Mesendoderm (in vitro differentiated cells): ENCODE data around the gene TDP2.
"Not testable (repeated sequence)": the region's sequence is repeated elsewhere in the genome, so short reads cannot be mapped to it uniquely, and the experiment has no call there.

Source experiments
- DNase-seq: peaks from one replicate; pipeline ENCODE4 v3.0.0; 2013
- H2AK5ac ChIP-seq: 2 replicates; pipeline ENCODE4 v1.6.1; 2013; ENCODE audit warnings: low read length, inconsistent platforms
- H2BK120ac ChIP-seq: 2 replicates; pipeline ENCODE4 v1.6.1; 2013; ENCODE audit warnings: low read depth, mild to moderate bottlenecking, low read length, moderate library complexity, mixed read lengths
- H2BK15ac ChIP-seq: replicated peaks from 2 replicates; pipeline ENCODE4 v1.6.1; 2013; ENCODE audit warnings: low read depth, mild to moderate bottlenecking, moderate library complexity
- H2BK5ac ChIP-seq: 2 replicates; pipeline ENCODE4 v1.6.1; 2013; ENCODE audit warnings: low read length, inconsistent platforms
- H3K18ac ChIP-seq: 2 replicates; pipeline ENCODE4 v1.6.1; 2013; ENCODE audit warnings: mild to moderate bottlenecking, low read length, mixed read lengths
- H3K23ac ChIP-seq: one replicate; pipeline ENCODE4 v1.6.1; 2013; ENCODE audit warnings: low read length
- H3K27ac ChIP-seq: 2 replicates; pipeline ENCODE4 v1.5.1; 2013; ENCODE audit warnings: low read depth, mild to moderate bottlenecking, inconsistent platforms, low read length, moderate library complexity
- H3K27me3 ChIP-seq: 2 replicates; pipeline ENCODE4 v1.6.1; 2013; ENCODE audit warnings: low read length, control low read depth, mild to moderate bottlenecking, inconsistent platforms; ENCODE audit not compliant: insufficient read depth, poor library complexity
- H3K36me3 ChIP-seq: 2 replicates; pipeline ENCODE4 v1.6.1; 2013; ENCODE audit warnings: low read length, inconsistent platforms; ENCODE audit not compliant: control insufficient read depth, insufficient read depth
- H3K4ac ChIP-seq: one replicate; pipeline ENCODE4 v1.6.1; 2013; ENCODE audit warnings: low read depth, mild to moderate bottlenecking, low read length, moderate library complexity
- H3K4me1 ChIP-seq: 2 replicates; pipeline ENCODE4 v1.6.1; 2013; ENCODE audit warnings: low read depth, low read length, inconsistent platforms; ENCODE audit not compliant: control insufficient read depth
- H3K4me2 ChIP-seq: 2 replicates; pipeline ENCODE4 v1.6.1; 2013; ENCODE audit warnings: low read length
- H3K4me3 ChIP-seq: 2 replicates; pipeline ENCODE4 v1.5.1; 2013; ENCODE audit warnings: mild to moderate bottlenecking, low read length
- H3K56ac ChIP-seq: one replicate; pipeline ENCODE4 v1.6.1; 2013; ENCODE audit warnings: low read length
- H3K79me1 ChIP-seq: 2 replicates; pipeline ENCODE4 v1.6.1; 2013; ENCODE audit warnings: low read length, inconsistent platforms
- H3K79me2 ChIP-seq: 2 replicates; pipeline ENCODE4 v1.6.1; 2013; ENCODE audit warnings: mild to moderate bottlenecking, low read length; ENCODE audit not compliant: control insufficient read depth, insufficient read depth
- H3K9ac ChIP-seq: 2 replicates; pipeline ENCODE4 v1.6.1; 2013; ENCODE audit warnings: low read length, inconsistent platforms
- H4K5ac ChIP-seq: one replicate; pipeline ENCODE4 v1.6.1; 2013; ENCODE audit warnings: low read length
- H4K8ac ChIP-seq: one replicate; pipeline ENCODE4 v1.6.1; 2013; ENCODE audit warnings: low read depth, mild to moderate bottlenecking, control low read depth, low read length, moderate library complexity
- WGBS: extraction: QIAGEN DNeasy Blood & Tissue Kit; methylation state at CpG from one replicate; pipeline ENCODE4 v1.1.7; 2013; ENCODE audit warnings: low lambda C conversion rate, missing lambda C conversion rate; ENCODE audit not compliant: insufficient coverage; ENCODE audit errors: extremely low coverage; 5-methylcytosine and 5-hydroxymethylcytosine counted together

The TDP2 gene

DNA sequence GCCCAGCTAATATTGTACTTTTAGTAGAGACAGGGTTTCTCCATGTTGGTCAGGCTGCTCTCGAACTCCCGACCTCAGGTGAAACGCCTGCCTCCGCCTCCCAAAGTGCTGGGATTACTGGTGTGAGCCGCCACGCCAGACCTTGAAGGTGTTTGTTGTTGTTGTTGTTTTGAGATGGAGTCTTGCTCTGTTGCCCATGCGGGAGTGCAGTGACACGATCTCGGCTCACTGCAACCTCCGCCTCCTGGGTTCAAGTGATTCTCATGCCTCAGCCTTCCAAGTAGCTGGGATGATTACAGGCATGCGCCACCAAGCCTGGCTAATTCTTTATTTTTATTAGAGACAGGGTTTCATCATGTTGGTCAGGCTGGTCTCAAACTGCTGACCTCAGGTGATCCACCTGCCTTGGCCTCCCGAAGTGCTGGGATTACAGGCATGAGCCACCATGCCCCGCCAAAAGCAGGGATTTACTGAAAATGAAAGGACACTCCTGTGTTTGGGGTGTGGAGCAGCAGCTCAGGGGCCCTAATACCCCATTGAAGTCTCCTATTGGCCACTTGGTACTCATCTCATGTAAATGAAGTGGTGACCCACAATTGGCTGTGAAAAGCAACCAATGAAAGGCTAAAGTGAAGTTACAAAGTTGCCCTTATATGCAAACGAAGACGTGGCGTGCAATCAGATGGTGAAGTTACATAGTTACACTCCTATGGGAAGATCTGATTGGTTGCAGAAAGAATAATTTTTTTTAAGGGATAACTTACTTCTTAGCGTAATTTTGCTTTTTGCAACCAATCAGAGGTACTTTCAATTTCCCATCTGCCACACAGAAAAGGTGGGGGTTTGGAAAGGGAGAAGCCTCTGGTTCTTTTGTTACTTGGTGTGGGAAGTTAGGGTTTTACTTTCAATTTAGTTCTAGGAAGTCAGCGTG is 1.6 kb upstream of the TDP2 start:
- H3K79me1 ChIP-seq, H3K36me3 ChIP-seq, H3K56ac ChIP-seq, H3K4me1 ChIP-seq, H3K9ac ChIP-seq, H3K27me3 ChIP-seq, H4K5ac ChIP-seq, H3K23ac ChIP-seq, H2BK5ac ChIP-seq, H2BK15ac ChIP-seq, H2AK5ac ChIP-seq, H2BK120ac ChIP-seq, H3K4ac ChIP-seq, H3K18ac ChIP-seq, DNase-seq, H3K4me3 ChIP-seq, H3K27ac ChIP-seq, H3K4me2 ChIP-seq, H4K8ac ChIP-seq: not testable (repeated sequence)
- H3K79me2 ChIP-seq = peaks cover 15% of the 10 kb centered on the region
- WGBS = no CpG with 5 or more reads among the region's 18 CpGs

DNA sequence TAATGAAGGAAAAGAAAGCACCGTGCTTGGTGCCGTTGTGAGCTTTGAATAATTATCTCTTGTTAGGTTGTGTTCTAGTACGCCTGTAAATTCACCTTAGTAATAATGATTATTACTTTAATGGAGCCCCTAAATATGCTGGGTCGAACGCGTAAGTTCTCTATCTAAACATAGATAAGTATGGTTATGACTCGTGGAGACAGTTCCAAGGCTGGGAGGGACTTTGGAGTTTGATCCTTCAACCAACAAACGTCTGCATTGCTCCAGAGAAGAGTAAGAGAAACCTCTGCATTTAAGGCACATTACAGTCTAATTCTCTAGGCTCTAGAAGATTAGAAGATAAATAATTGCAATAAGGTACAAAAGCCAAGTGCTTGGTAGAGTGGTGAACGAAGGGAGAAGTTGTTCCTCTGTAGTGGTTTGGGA is 692 bp upstream of the TDP2 start:
- DNase-seq = peak; percentile 22
- Histone ChIP-seq H3K79me1 (peaks cover 4% of the 10 kb centered on the region), H3K36me3 (peaks cover under 1% of the 10 kb centered on the region), H4K8ac (no peak overlapping the region), H2AK5ac (no peak overlapping the region), H4K5ac (peak overlapping the region; percentile 72), H3K4me1 (no peaks in the 10 kb centered on the region), H2BK15ac (no peak overlapping the region), H3K23ac (no peak overlapping the region), H3K4ac (no peak overlapping the region), H3K56ac (peak overlapping the region; percentile 93), H3K9ac (peak overlapping the region; percentile 90), H3K18ac (peak overlapping the region; percentile 75), H2BK5ac (peak overlapping the region; percentile 85), H3K79me2 (peaks cover 15% of the 10 kb centered on the region), H3K4me2 (peak overlapping the region; percentile 68), H2BK120ac (no peak overlapping the region), H3K27ac (peak overlapping the region; percentile 90), H3K27me3 (no peaks in the 10 kb centered on the region), H3K4me3 (peak overlapping the region; percentile 75)
- no CpG with 5 or more reads among the region's 9 CpGs for WGBS

DNA sequence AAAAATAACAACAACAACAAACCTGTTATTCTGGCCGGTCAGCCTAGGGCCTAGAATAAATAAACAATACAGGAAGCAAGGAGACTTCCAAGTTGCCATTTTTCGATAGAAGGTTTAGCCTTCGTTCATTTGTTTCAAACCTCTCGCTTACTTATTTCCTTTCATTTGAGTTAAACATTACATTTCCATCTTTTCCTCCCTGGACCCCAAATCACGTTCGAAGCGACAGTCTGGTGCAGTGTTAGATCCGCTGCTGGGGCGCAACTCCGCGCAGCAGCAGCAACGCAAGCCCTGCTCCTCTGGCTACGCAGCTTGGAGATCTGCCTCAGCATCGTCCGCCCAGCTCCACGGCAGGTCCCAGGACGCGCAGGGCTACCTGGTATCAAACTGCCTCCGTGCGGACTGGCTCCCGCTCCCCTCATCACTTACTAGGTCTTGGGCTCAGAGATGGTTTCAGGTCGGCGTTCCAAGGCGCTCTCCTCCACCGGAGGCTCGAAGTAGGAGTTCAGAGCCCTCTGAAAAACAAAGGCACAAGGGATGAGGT is 530 bp downstream of the TDP2 start:
- Histone ChIP-seq H3K79me1 (peaks cover 4% of the 10 kb centered on the region), H2BK5ac (peak overlapping the region; percentile 81), H3K23ac (peak overlapping the region; percentile 76), H3K4me3 (peak overlapping the region; percentile 87), H3K27ac (peak overlapping the region; percentile 85), H2BK120ac (no peak overlapping the region), H4K5ac (no peak overlapping the region), H3K4me1 (no peaks in the 10 kb centered on the region), H3K27me3 (no peaks in the 10 kb centered on the region), H3K18ac (peak overlapping the region; percentile 15), H2BK15ac (no peak overlapping the region), H4K8ac (no peak overlapping the region), H3K4me2 (peak overlapping the region; percentile 41), H2AK5ac (no peak overlapping the region), H3K56ac (peak overlapping the region; percentile 97), H3K79me2 (peaks cover 15% of the 10 kb centered on the region), H3K36me3 (peaks cover 2% of the 10 kb centered on the region), H3K9ac (peak overlapping the region; percentile 89), H3K4ac (peak overlapping the region; percentile 61)
- WGBS = no CpG with 5 or more reads among the region's 26 CpGs
- no peak for DNase-seq

DNA sequence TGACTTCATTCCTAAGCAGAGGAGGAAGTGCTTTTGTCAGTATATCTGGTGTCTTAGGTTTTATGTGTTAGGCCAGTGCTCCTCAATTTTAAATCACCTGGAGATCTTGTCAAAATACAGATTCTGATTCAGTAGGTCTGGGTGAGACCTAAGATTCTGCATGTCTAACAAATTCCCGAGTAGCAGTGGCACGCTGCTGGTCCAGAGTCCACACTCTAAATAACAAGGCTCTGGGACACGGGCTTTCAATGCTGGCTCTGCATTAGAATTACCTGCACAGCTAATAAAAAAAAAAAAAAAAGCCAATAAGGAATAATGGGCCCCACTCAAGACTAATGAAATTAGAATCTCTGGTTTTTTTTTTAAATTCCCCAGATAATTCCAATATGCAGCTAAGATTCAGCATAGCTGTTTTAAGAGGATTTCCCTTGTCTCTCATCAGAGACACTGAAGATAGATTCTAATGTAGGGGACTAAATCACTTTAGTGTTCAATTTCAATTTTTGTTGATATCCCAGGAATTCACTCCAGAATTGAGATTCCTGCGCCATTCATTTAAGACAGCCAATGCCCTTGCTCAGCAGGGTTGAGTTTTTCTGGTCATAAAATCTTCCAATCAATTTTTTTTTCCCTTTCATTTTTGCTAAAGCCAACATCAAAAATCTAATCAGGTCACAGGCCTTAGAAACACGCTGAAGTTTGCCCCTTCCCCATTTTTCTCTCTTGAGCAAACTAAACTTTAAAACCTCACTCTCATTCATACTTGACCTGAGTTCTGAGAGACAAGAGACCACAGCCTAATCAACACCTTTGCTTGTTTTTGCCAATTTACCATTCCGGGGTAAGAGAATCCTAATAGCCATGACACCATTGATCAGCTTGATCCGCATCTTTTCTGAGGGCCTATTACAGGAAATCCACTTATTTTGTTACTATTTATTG is 2.4 kb downstream of the TDP2 start:
- no peaks in the 10 kb centered on the region for H3K4me1 ChIP-seq
- no peak overlapping the region for H3K56ac ChIP-seq
- H2BK120ac ChIP-seq = no peak overlapping the region
- DNase-seq = no peak
- no peak overlapping the region for H4K5ac ChIP-seq
- H4K8ac ChIP-seq = no peak overlapping the region
- no peak overlapping the region for H3K18ac ChIP-seq
- H3K27me3 ChIP-seq = no peaks in the 10 kb centered on the region
- H2AK5ac ChIP-seq = no peak overlapping the region
- H3K27ac ChIP-seq = no peak overlapping the region
- no peak overlapping the region for H3K4ac ChIP-seq
- no peak overlapping the region for H3K9ac ChIP-seq
- no peak overlapping the region for H2BK5ac ChIP-seq
- H3K79me1 ChIP-seq = peaks cover 4% of the 10 kb centered on the region
- H3K23ac ChIP-seq = no peak overlapping the region
- H2BK15ac ChIP-seq = no peak overlapping the region
- no CpG with 5 or more reads among the region's 7 CpGs for WGBS
- peaks cover 15% of the 10 kb centered on the region for H3K79me2 ChIP-seq
- H3K4me3 ChIP-seq = no peak overlapping the region
- no peak overlapping the region for H3K4me2 ChIP-seq
- H3K36me3 ChIP-seq = peaks cover 2% of the 10 kb centered on the region

DNA sequence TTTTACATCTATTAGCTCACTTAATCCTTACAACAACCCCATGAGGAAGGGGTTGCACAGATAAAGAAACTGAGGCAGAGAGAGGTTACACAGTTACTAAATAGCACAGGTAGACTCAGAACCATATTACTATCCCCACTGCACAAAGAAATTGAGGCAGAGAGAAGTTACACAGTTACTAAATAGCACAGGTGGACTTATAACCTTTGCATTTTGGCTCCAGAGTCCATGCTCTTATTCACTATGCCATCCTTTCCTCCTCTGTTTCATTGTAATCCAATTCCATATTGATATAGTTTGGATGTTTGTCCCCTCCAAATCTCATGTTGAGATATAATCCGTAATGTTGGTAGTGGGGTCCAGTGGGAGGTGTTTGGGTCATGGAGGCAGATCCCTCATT is 3.5 kb downstream of the TDP2 start:
- H2BK5ac ChIP-seq = no peak overlapping the region
- no peak overlapping the region for H3K56ac ChIP-seq
- no peak overlapping the region for H2AK5ac ChIP-seq
- peaks cover 4% of the 10 kb centered on the region for H3K79me1 ChIP-seq
- no CpG with 5 or more reads among the region's 1 CpG for WGBS
- no peak overlapping the region for H2BK120ac ChIP-seq
- no peak overlapping the region for H3K23ac ChIP-seq
- H3K79me2 ChIP-seq = peaks cover 15% of the 10 kb centered on the region
- no peak overlapping the region for H3K4me3 ChIP-seq
- H4K8ac ChIP-seq = no peak overlapping the region
- H3K9ac ChIP-seq = no peak overlapping the region
- H3K36me3 ChIP-seq = peaks cover 2% of the 10 kb centered on the region
- no peak overlapping the region for H3K27ac ChIP-seq
- H4K5ac ChIP-seq = no peak overlapping the region
- no peak overlapping the region for H3K4ac ChIP-seq
- DNase-seq = no peak
- no peak overlapping the region for H3K4me2 ChIP-seq
- no peak overlapping the region for H2BK15ac ChIP-seq
- no peak overlapping the region for H3K18ac ChIP-seq
- no peaks in the 10 kb centered on the region for H3K27me3 ChIP-seq
- no peaks in the 10 kb centered on the region for H3K4me1 ChIP-seq
